HCT116 (cell line): ENCODE measurements around the gene MAP3K7CL. TPM values are rescaled to one million over a fixed set of nuclear protein-coding genes. Genes with fewer than 3 reads are reported as not detected.

ENCODE experiments used
- ATAC-seq: fragments of 200-7000 bp; cut with Tn5 transposase; 2 replicates; pipeline ENCODE4 v1.9.1; 2020; ENCODE audit warnings: mild to moderate bottlenecking, moderate library complexity
- BruUV-seq: library from RNA; stranded (reverse); fragments of 400-500 nt; replicated peaks from 2 replicates; lab custom pipeline; 2021; lab: Mats Ljungman, UMichigan
- CTCF ChIA-PET: fragments of 300-600 bp; sonication (Branson Sonifier 250); formaldehyde crosslinking; loops from one replicate; lab custom pipeline; 2021; ENCODE audit warnings: antibody characterized with exemption; lab: Charles Lee
- POLR2A ChIA-PET: fragments of 300-600, 350-600 bp; sonication (Branson Sonifier 250); formaldehyde crosslinking; loops from one replicate; lab custom pipeline; 2021; ENCODE audit warnings: antibody characterized with exemption; lab: Charles Lee
- RAD21 ChIA-PET, 2 experiments: fragments of 300-600 bp; sonication (Branson Sonifier 250); formaldehyde crosslinking; loops; one replicate each; lab custom pipeline; 2023; ENCODE audit warnings: low total read pairs in 2 of 2; ENCODE audit not compliant: uncharacterized antibody in 2 of 2, unreplicated experiment in 2 of 2, low non-redundant PET in 1 of 2; lab: Charles Lee
- DNase-seq: peaks from one replicate; pipeline ENCODE4 v3.0.0-alpha.2; 2010; ENCODE audit warnings: low read depth, low spot score
- H2AFZ ChIP-seq: fragments of 200-600 bp; shearing (Covaris generic), sonication (generic); 2 replicates; pipeline ENCODE4 v1.6.1; 2017; ENCODE audit warnings: low read depth, mixed run types, mixed read lengths, antibody characterized with exemption, low read length; ENCODE audit not compliant: poor library complexity, severe bottlenecking
- H3K27ac ChIP-seq: 2 replicates; pipeline ENCODE4 v1.5.1; 2012; ENCODE audit warnings: low read depth, low read length
- H3K27me3 ChIP-seq: fragments of 200-600 bp; sonication (generic); 2 replicates; pipeline ENCODE4 v1.6.1; 2016; ENCODE audit warnings: mixed run types, low read length, mixed read lengths; ENCODE audit not compliant: insufficient read depth
- H3K36me3 ChIP-seq, 2 experiments: fragments of 200-500 bp in 1 of 2; fragments of 200-600 bp in 1 of 2; sonication (Bioruptor generic) in 1 of 2; sonication (generic) in 1 of 2; 2 replicates each; pipeline versions ENCODE4 v1.5.1 to v1.6.1; 2014 to 2016; ENCODE audit warnings: low read length in 2 of 2, inconsistent platforms in 1 of 2, mixed read lengths in 1 of 2, mixed run types in 1 of 2; ENCODE audit not compliant: insufficient read depth in 2 of 2, control insufficient read depth in 1 of 2
- H3K4me1 ChIP-seq, 2 experiments: fragments of 200-600 bp in 1 of 2; sonication (generic) in 1 of 2; 2 replicates each; pipeline versions ENCODE4 v1.5.1 to v1.6.1; 2012 to 2017; ENCODE audit warnings: low read length in 2 of 2, inconsistent platforms in 1 of 2, mild to moderate bottlenecking in 1 of 2, mixed read lengths in 1 of 2, mixed run types in 1 of 2, moderate library complexity in 1 of 2; ENCODE audit not compliant: insufficient read depth in 2 of 2, control insufficient read depth in 1 of 2
- H3K4me2 ChIP-seq: fragments of 200-600 bp; sonication (generic); 2 replicates; pipeline ENCODE4 v1.6.1; 2017; ENCODE audit warnings: mixed run types, low read length, mixed read lengths
- H3K4me3 ChIP-seq, 2 experiments: fragments of 200-600 bp in 1 of 2; sonication (generic) in 1 of 2; replicated peaks in 1 of 2; 2 replicates each; pipeline ENCODE4 v1.5.1; 2011 to 2016; ENCODE audit warnings: low read length in 2 of 2, control low read depth in 1 of 2, low read depth in 1 of 2, mild to moderate bottlenecking in 1 of 2, mixed read lengths in 1 of 2, mixed run types in 1 of 2
- H3K79me2 ChIP-seq: fragments of 200-600 bp; sonication (generic); 2 replicates; pipeline ENCODE4 v1.6.1; 2017; ENCODE audit warnings: mild to moderate bottlenecking, mixed run types, low read length, moderate library complexity, mixed read lengths; ENCODE audit not compliant: insufficient read depth
- H3K9ac ChIP-seq: fragments of 200-600 bp; sonication (generic); 2 replicates; pipeline ENCODE4 v1.6.1; 2016; ENCODE audit warnings: low read length, mixed read lengths
- H3K9me2 ChIP-seq: fragments of 200-600 bp; sonication (generic), shearing (Covaris generic); 2 replicates; pipeline ENCODE4 v1.6.1; 2017; ENCODE audit warnings: mixed run types, mild to moderate bottlenecking, moderate library complexity; ENCODE audit not compliant: insufficient read depth
- H3K9me3 ChIP-seq, 2 experiments: fragments of 200-500 bp in 1 of 2; fragments of 200-600 bp in 1 of 2; sonication (Bioruptor generic) in 1 of 2; sonication (generic) in 1 of 2; 2 replicates each; pipeline ENCODE4 v1.6.1; 2014 to 2017; ENCODE audit warnings: low read length in 2 of 2, mixed read lengths in 2 of 2, inconsistent platforms in 1 of 2, low read depth in 1 of 2, mild to moderate bottlenecking in 1 of 2, mixed run types in 1 of 2, moderate library complexity in 1 of 2; ENCODE audit not compliant: control insufficient read depth in 1 of 2, insufficient read depth in 1 of 2
- H4K20me1 ChIP-seq: fragments of 200-600 bp; sonication (generic), shearing (Covaris generic); 2 replicates; pipeline ENCODE4 v1.6.1; 2017; ENCODE audit warnings: mixed run types, mild to moderate bottlenecking, moderate library complexity; ENCODE audit not compliant: insufficient read depth
- CBX3 ChIP-seq: IDR thresholded peaks from 2 replicates; pipeline ENCODE4 v1.6.1; 2012; ENCODE audit warnings: low read depth
- CEBPB ChIP-seq: IDR thresholded peaks from 2 replicates; pipeline ENCODE4 v1.6.1; 2012; ENCODE audit warnings: low read depth
- EGR1 ChIP-seq: IDR thresholded peaks from 2 replicates; pipeline ENCODE4 v1.6.1; 2012; ENCODE audit warnings: low read depth
- ELF1 ChIP-seq: IDR thresholded peaks from 2 replicates; pipeline ENCODE4 v1.6.1; 2012; ENCODE audit warnings: low read depth, borderline replicate concordance
- EZH2 ChIP-seq: fragments of 200-600 bp; sonication (generic); IDR thresholded peaks from 2 replicates; pipeline ENCODE4 v1.6.1; 2017; ENCODE audit warnings: antibody characterized with exemption, mixed run types
- EZH2phosphoT487 ChIP-seq: fragments of 200-600 bp; IDR thresholded peaks from 2 replicates; pipeline ENCODE4 v1.6.1; 2018; ENCODE audit warnings: antibody characterized with exemption, borderline replicate concordance
- FOSL1 ChIP-seq: IDR thresholded peaks from 2 replicates; pipeline ENCODE4 v1.6.1; 2012; ENCODE audit warnings: low read depth
- JUND ChIP-seq: IDR thresholded peaks from 2 replicates; pipeline ENCODE4 v1.6.1; 2012
- RAD21 ChIP-seq: IDR thresholded peaks from 2 replicates; pipeline ENCODE4 v1.6.1; 2012; ENCODE audit warnings: low read depth, mild to moderate bottlenecking
- SIN3A ChIP-seq: IDR thresholded peaks from 2 replicates; pipeline ENCODE4 v1.6.1; 2012; ENCODE audit warnings: low read depth
- SP1 ChIP-seq: IDR thresholded peaks from 2 replicates; pipeline ENCODE4 v1.6.1; 2012; ENCODE audit warnings: low read depth
- SRF ChIP-seq: IDR thresholded peaks from 2 replicates; pipeline ENCODE4 v1.6.1; 2012; ENCODE audit warnings: low read depth
- TCF7L2 ChIP-seq: IDR thresholded peaks from 2 replicates; pipeline ENCODE4 v1.7.0; 2011; ENCODE audit warnings: borderline replicate concordance, inconsistent platforms; ENCODE audit not compliant: insufficient read depth, insufficient read length; ENCODE audit errors: extremely low read depth
- YY1 ChIP-seq: IDR thresholded peaks from 2 replicates; pipeline ENCODE4 v1.6.1; 2011; ENCODE audit warnings: low read length, low read depth, moderate library complexity, mild to moderate bottlenecking; ENCODE audit not compliant: insufficient replicate concordance; ENCODE audit errors: extremely low read depth
- ZFX ChIP-seq: fragments of 450-650 bp; IDR thresholded peaks from 2 replicates; pipeline ENCODE4 v1.6.1; 2017
- ZNF274 ChIP-seq: fragments of 200-500 bp; sonication (Bioruptor generic); IDR thresholded peaks from 2 replicates; pipeline ENCODE4 v1.6.1; 2014; ENCODE audit warnings: mild to moderate bottlenecking, low read depth, low read length, inconsistent platforms
- intact Hi-C: fragments of 100-400 bp; cut with micrococcal nuclease; formaldehyde crosslinking; loops from 2 replicates; pipeline ENCODE4 v1.10.0; 2022
- total RNA-seq: library from RNA; stranded (reverse); gene quantifications from one replicate; pipeline ENCODE4 v1.2.1, GENCODE V29; 2021; ENCODE audit not compliant: unreplicated experiment
- TF ChIP-seq, protein P1 (sequence below): IDR thresholded peaks from 2 replicates; pipeline ENCODE4 v1.6.1; 2011; ENCODE audit warnings: mild to moderate bottlenecking, low read length, moderate library complexity; ENCODE audit not compliant: insufficient replicate concordance; ENCODE audit errors: extremely low read depth
- TF ChIP-seq, protein P2 (sequence below): IDR thresholded peaks from 2 replicates; pipeline ENCODE4 v1.6.1; 2012; ENCODE audit warnings: low read depth
- TF ChIP-seq, protein P3 (sequence below): IDR thresholded peaks from 2 replicates; pipeline ENCODE4 v1.6.1; 2012

MAP3K7CL gene
- total RNA-seq, 1 experiment from 2014 or later: 0.57 TPM

DNA sequence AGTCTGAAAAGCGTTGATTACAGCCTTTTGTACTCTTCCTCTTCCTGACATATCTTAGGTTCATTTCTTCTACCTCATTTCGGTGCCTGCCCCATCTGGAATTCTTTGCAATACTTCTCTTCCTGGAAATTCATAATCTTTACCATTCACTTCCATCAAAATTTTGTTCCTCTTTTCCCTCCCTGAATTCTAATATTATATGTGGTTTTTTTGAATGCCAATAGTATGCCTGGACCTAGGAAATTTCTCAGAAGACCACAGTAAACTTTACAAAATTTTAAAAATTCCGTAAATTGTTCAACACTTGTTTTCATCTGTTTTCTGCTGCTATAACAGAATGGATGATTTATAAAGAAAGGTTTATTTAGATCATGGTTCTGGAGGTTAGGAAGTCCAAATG, 76.8 kb downstream of the MAP3K7CL start (continued):
- TF ChIP-seq, protein P1, sequence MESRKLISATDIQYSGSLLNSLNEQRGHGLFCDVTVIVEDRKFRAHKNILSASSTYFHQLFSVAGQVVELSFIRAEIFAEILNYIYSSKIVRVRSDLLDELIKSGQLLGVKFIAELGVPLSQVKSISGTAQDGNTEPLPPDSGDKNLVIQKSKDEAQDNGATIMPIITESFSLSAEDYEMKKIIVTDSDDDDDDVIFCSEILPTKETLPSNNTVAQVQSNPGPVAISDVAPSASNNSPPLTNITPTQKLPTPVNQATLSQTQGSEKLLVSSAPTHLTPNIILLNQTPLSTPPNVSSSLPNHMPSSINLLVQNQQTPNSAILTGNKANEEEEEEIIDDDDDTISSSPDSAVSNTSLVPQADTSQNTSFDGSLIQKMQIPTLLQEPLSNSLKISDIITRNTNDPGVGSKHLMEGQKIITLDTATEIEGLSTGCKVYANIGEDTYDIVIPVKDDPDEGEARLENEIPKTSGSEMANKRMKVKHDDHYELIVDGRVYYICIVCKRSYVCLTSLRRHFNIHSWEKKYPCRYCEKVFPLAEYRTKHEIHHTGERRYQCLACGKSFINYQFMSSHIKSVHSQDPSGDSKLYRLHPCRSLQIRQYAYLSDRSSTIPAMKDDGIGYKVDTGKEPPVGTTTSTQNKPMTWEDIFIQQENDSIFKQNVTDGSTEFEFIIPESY: no peak
- TF ChIP-seq YY1: no peak
- TF ChIP-seq TCF7L2: no peak
- no peak for TF ChIP-seq SIN3A

DNA sequence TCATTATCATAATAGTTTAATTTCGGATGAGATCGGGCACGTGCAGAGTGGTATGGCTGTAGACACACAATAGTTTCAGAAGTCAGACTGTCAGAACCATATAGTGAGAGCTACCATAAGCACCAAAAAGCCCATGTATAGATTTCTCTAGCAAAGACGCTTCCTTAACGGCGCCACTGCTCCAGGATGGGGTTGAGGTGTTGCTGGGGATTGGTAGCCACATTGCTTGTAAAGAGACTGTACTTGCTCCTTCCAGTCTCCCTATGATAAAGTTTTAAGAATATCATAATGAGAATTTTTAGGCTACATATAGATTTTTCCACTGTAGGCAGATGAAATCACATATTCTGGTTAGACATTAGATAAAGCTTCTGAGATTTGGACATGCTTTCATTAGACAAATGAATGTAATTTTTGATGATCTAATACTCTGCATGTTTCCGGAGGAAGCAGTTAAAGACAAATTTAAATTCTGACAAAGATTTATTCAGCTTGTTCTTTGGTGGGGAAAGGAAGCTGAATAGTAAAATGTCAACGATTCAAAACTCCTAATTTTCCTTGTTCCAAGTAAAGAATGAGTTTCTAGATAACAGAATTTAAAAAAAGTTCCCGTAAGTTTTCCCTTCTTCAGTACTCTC, 77.7 kb downstream of the MAP3K7CL start:
- no peak overlapping the region for H3K27ac ChIP-seq
- no peak for DNase-seq
- no peaks in the 10 kb centered on the region for H3K9me2 ChIP-seq
- BruUV-seq: no TSS peak
- no peaks in the 10 kb centered on the region for H3K27me3 ChIP-seq
- H4K20me1 ChIP-seq: no peaks in the 10 kb centered on the region
- ChIA-PET CTCF (no interaction called here), POLR2A (no interaction called here), RAD21 (no interaction called here)
- H3K9me3 ChIP-seq: no peaks in the 10 kb centered on the region
- no peak for ATAC-seq
- H3K79me2 ChIP-seq: no peaks in the 10 kb centered on the region
- H3K9ac ChIP-seq: no peak overlapping the region
- peak overlapping the region; percentile 26 for H2AFZ ChIP-seq
- peaks cover 0 to 7% of the 10 kb centered on the region in 2 experiments; a peak in 1 of 4 replicates for H3K4me1 ChIP-seq
- no peak overlapping the region for H3K4me2 ChIP-seq
- no peak overlapping the region for H3K4me3 ChIP-seq
- intact Hi-C loops: no loop called here
- H3K36me3 ChIP-seq: no peaks in the 10 kb centered on the region
- no peak for TF ChIP-seq JUND
- no peak for TF ChIP-seq TCF7L2
- TF ChIP-seq SIN3A: no peak
- no peak for TF ChIP-seq CEBPB
- no peak for TF ChIP-seq SP1
- TF ChIP-seq RAD21: no peak
- TF ChIP-seq SRF: no peak
- TF ChIP-seq, protein P2, sequence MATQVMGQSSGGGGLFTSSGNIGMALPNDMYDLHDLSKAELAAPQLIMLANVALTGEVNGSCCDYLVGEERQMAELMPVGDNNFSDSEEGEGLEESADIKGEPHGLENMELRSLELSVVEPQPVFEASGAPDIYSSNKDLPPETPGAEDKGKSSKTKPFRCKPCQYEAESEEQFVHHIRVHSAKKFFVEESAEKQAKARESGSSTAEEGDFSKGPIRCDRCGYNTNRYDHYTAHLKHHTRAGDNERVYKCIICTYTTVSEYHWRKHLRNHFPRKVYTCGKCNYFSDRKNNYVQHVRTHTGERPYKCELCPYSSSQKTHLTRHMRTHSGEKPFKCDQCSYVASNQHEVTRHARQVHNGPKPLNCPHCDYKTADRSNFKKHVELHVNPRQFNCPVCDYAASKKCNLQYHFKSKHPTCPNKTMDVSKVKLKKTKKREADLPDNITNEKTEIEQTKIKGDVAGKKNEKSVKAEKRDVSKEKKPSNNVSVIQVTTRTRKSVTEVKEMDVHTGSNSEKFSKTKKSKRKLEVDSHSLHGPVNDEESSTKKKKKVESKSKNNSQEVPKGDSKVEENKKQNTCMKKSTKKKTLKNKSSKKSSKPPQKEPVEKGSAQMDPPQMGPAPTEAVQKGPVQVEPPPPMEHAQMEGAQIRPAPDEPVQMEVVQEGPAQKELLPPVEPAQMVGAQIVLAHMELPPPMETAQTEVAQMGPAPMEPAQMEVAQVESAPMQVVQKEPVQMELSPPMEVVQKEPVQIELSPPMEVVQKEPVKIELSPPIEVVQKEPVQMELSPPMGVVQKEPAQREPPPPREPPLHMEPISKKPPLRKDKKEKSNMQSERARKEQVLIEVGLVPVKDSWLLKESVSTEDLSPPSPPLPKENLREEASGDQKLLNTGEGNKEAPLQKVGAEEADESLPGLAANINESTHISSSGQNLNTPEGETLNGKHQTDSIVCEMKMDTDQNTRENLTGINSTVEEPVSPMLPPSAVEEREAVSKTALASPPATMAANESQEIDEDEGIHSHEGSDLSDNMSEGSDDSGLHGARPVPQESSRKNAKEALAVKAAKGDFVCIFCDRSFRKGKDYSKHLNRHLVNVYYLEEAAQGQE: no peak
- no peak for TF ChIP-seq ELF1
- TF ChIP-seq EZH2phosphoT487: no peak
- TF ChIP-seq ZFX: no peak
- TF ChIP-seq, protein P3, sequence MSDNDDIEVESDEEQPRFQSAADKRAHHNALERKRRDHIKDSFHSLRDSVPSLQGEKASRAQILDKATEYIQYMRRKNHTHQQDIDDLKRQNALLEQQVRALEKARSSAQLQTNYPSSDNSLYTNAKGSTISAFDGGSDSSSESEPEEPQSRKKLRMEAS: no peak
- TF ChIP-seq CBX3: no peak
- TF ChIP-seq EZH2: no peak
- TF ChIP-seq FOSL1: no peak
- no peak for TF ChIP-seq ZNF274
- no peak for TF ChIP-seq YY1
- no peak for TF ChIP-seq EGR1
